H9 (cell line): ENCODE results near the gene CIART. TPM values are rescaled to one million over a fixed set of nuclear protein-coding genes. Genes with fewer than 3 reads are reported as not detected.
"Not testable (repeated sequence)": the region's sequence is repeated elsewhere in the genome, so short reads cannot be mapped to it uniquely, and the experiment has no call there.

ENCODE experiments used
- DNase-seq: peaks from one replicate; pipeline ENCODE4 v3.0.0-alpha.2; 2017
- H2AFZ ChIP-seq: one replicate; pipeline ENCODE4 v1.6.1; 2013; ENCODE audit warnings: mild to moderate bottlenecking, low read length, control low read depth, moderate library complexity
- H2AK5ac ChIP-seq: 2 replicates; pipeline ENCODE4 v1.6.1; 2013; ENCODE audit warnings: low read length, control low read depth, mixed read lengths; ENCODE audit not compliant: insufficient read length
- H2BK120ac ChIP-seq: one replicate; pipeline ENCODE4 v1.6.1; 2013; ENCODE audit warnings: low read depth, mild to moderate bottlenecking, low read length, control low read depth, inconsistent platforms; ENCODE audit not compliant: poor library complexity, severe bottlenecking
- H2BK12ac ChIP-seq: 2 replicates; pipeline ENCODE4 v1.6.1; 2013; ENCODE audit warnings: low read length, control low read depth, mixed read lengths, low read depth; ENCODE audit not compliant: insufficient read length
- H2BK15ac ChIP-seq: 2 replicates; pipeline ENCODE4 v1.6.1; 2013; ENCODE audit warnings: low read depth, low read length, control low read depth
- H2BK20ac ChIP-seq: one replicate; pipeline ENCODE4 v1.6.1; 2013; ENCODE audit warnings: low read depth, mild to moderate bottlenecking, low read length, control low read depth, inconsistent platforms; ENCODE audit not compliant: poor library complexity, severe bottlenecking
- H2BK5ac ChIP-seq: 2 replicates; pipeline ENCODE4 v1.6.1; 2013; ENCODE audit warnings: low read length, control low read depth, mixed read lengths; ENCODE audit not compliant: insufficient read length
- H3K14ac ChIP-seq: 2 replicates; pipeline ENCODE4 v1.6.1; 2013; ENCODE audit warnings: low read length, control low read depth; ENCODE audit not compliant: insufficient read depth
- H3K18ac ChIP-seq: 2 replicates; pipeline ENCODE4 v1.6.1; 2013; ENCODE audit warnings: low read depth, mild to moderate bottlenecking, mixed read lengths, low read length, control low read depth; ENCODE audit not compliant: insufficient read length
- H3K23ac ChIP-seq: 2 replicates; pipeline ENCODE4 v1.6.1; 2013; ENCODE audit warnings: low read length, control low read depth, mixed read lengths, low read depth; ENCODE audit not compliant: insufficient read length
- H3K23me2 ChIP-seq: 2 replicates; pipeline ENCODE4 v1.6.1; 2013; ENCODE audit warnings: low read depth, mild to moderate bottlenecking, mixed read lengths, low read length, control low read depth; ENCODE audit not compliant: insufficient read length, poor library complexity, severe bottlenecking
- H3K27ac ChIP-seq: 2 replicates; pipeline ENCODE4 v1.5.1; 2013; ENCODE audit warnings: low read length, control low read depth, mixed read lengths, low read depth; ENCODE audit not compliant: insufficient read length
- H3K27me3 ChIP-seq: 2 replicates; pipeline ENCODE4 v1.6.1; 2013; ENCODE audit warnings: low read length, control low read depth, inconsistent platforms; ENCODE audit not compliant: insufficient read depth
- H3K4ac ChIP-seq: 2 replicates; pipeline ENCODE4 v1.6.1; 2013; ENCODE audit warnings: low read depth, mild to moderate bottlenecking, control low read depth, inconsistent platforms, low read length, moderate library complexity
- H3K4me1 ChIP-seq: 2 replicates; pipeline ENCODE4 v1.6.1; 2013; ENCODE audit warnings: low read length, control low read depth, inconsistent platforms; ENCODE audit not compliant: insufficient read depth
- H3K4me2 ChIP-seq: 2 replicates; pipeline ENCODE4 v1.6.1; 2013; ENCODE audit warnings: low read length, control low read depth, mixed read lengths; ENCODE audit not compliant: insufficient read length, insufficient read depth
- H3K56ac ChIP-seq: 2 replicates; pipeline ENCODE4 v1.6.1; 2013; ENCODE audit warnings: low read depth, mild to moderate bottlenecking, mixed read lengths, low read length, control low read depth; ENCODE audit not compliant: insufficient read length
- H3K79me1 ChIP-seq: 2 replicates; pipeline ENCODE4 v1.6.1; 2013; ENCODE audit warnings: low read depth, mild to moderate bottlenecking, moderate library complexity, low read length, control low read depth, inconsistent platforms; ENCODE audit not compliant: insufficient read depth, poor library complexity, severe bottlenecking
- H3K79me2 ChIP-seq: 2 replicates; pipeline ENCODE4 v1.6.1; 2013; ENCODE audit warnings: low read length, control low read depth, inconsistent platforms; ENCODE audit not compliant: insufficient read depth
- H3K9ac ChIP-seq: 2 replicates; pipeline ENCODE4 v1.6.1; 2013; ENCODE audit warnings: low read length, control low read depth, mixed read lengths; ENCODE audit not compliant: insufficient read length; ENCODE audit errors: extremely low read depth
- H3K9me3 ChIP-seq: one replicate; pipeline ENCODE4 v1.6.1; 2013; ENCODE audit warnings: low read depth, low read length, inconsistent platforms; ENCODE audit not compliant: control insufficient read depth
- H3T11ph ChIP-seq: one replicate; pipeline ENCODE4 v1.6.1; 2013; ENCODE audit warnings: mild to moderate bottlenecking, low read length, control low read depth, inconsistent platforms
- H4K20me1 ChIP-seq: one replicate; pipeline ENCODE4 v1.6.1; 2013; ENCODE audit not compliant: control insufficient read depth, insufficient read length, insufficient read depth
- H4K5ac ChIP-seq: 2 replicates; pipeline ENCODE4 v1.6.1; 2013; ENCODE audit warnings: low read depth, mild to moderate bottlenecking, mixed read lengths, low read length, control low read depth; ENCODE audit not compliant: insufficient read length
- H4K8ac ChIP-seq: replicated peaks from 2 replicates; pipeline ENCODE4 v1.6.1; 2013; ENCODE audit warnings: low read length, control low read depth, mixed read lengths, low read depth; ENCODE audit not compliant: insufficient read length
- H4K91ac ChIP-seq: 2 replicates; pipeline ENCODE4 v1.6.1; 2013; ENCODE audit warnings: low read depth, mild to moderate bottlenecking, moderate library complexity, mixed read lengths, low read length, control low read depth; ENCODE audit not compliant: insufficient read length
- H3K27ac Mint-ChIP-seq, 3 experiments: 2 replicates in 2 of 3; 3 replicates in 1 of 3; pipeline ENCODE4 v1.8.0; 2020 to 2021; ENCODE audit warnings: mixed read lengths in 3 of 3, mild to moderate bottlenecking in 1 of 3, moderate library complexity in 1 of 3
- H3K27me3 Mint-ChIP-seq: 2 replicates; pipeline ENCODE4 v1.8.0; 2021; ENCODE audit warnings: low read depth, mild to moderate bottlenecking, moderate library complexity, mixed read lengths
- H3K36me3 Mint-ChIP-seq, 3 experiments: 2 replicates in 2 of 3; 3 replicates in 1 of 3; pipeline ENCODE4 v1.8.0; 2020 to 2021; ENCODE audit warnings: low read depth in 3 of 3, mixed read lengths in 3 of 3; ENCODE audit not compliant: insufficient read depth in 1 of 3
- H3K4me1 Mint-ChIP-seq, 2 experiments: 2 replicates each; pipeline ENCODE4 v1.8.0; 2020; ENCODE audit warnings: mixed read lengths in 2 of 2
- H3K4me3 Mint-ChIP-seq, 2 experiments: 2 replicates in 1 of 2; 3 replicates in 1 of 2; pipeline ENCODE4 v1.8.0; 2020 to 2021; ENCODE audit warnings: mild to moderate bottlenecking in 2 of 2, mixed read lengths in 2 of 2, moderate library complexity in 1 of 2
- H3K9me3 Mint-ChIP-seq, 2 experiments: 2 replicates in 1 of 2; 3 replicates in 1 of 2; pipeline ENCODE4 v1.8.0; 2020; ENCODE audit warnings: mild to moderate bottlenecking in 2 of 2, mixed read lengths in 2 of 2, moderate library complexity in 1 of 2
- WGBS: extraction: QIAGEN DNeasy Blood & Tissue Kit; methylation state at CpG from one replicate; pipeline ENCODE4 v1.1.7; 2013; ENCODE audit warnings: missing lambda C conversion rate, low lambda C conversion rate, mixed read lengths; ENCODE audit not compliant: insufficient read length; ENCODE audit errors: extremely low coverage; 5-methylcytosine and 5-hydroxymethylcytosine counted together
- total RNA-seq: library from RNA; stranded (reverse); gene quantifications from 2 replicates; pipeline ENCODE4 v1.2.1, GENCODE V29; 2021
- TF ChIP-seq, protein P1 (sequence below): fragments of 200-600 bp; sonication (generic); conservative IDR thresholded peaks from 3 replicates; pipeline ENCODE4 v1.8.0; 2021; ENCODE audit warnings: antibody characterized with exemption, mild to moderate bottlenecking

Gene CIART
- total RNA-seq, 1 experiment from 2014 or later = 15.6 TPM

DNA sequence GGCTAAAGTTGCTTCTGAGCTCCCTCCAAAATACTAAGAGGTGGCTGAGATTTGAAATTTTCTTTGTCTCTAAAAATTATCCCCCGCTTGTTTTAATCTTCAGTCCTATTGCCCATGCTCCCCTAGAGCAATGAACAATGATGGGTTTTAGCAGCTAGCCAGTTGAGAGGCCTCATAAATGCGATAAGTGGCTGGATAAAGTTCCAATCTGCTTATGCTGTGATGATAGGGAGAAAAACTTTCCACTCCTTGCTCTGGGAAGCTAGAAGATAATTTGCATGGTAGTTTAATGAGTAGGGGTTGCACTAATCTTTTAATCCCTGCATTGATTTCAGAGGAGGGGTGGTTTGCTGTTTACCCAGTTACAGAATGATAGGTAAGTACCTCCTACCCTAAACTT, 29.4 kb downstream of the CIART start:
- Histone ChIP-seq H3K56ac (no peak overlapping the region), H2BK20ac (no peak overlapping the region), H2BK5ac (no peak overlapping the region), H3K18ac (no peak overlapping the region), H2BK12ac (no peak overlapping the region), H2AK5ac (no peak overlapping the region), H3K23ac (no peak overlapping the region), H4K20me1 (no peaks in the 10 kb centered on the region), H3K4me1 (no peaks in the 10 kb centered on the region), H3K9me3 (no peaks in the 10 kb centered on the region), H3K27ac (no peak overlapping the region), H3K79me2 (no peaks in the 10 kb centered on the region), H2BK15ac (no peak overlapping the region), H3K79me1 (no peaks in the 10 kb centered on the region), H3K27me3 (no peaks in the 10 kb centered on the region), H3K14ac (no peak overlapping the region), H4K8ac (no peak overlapping the region), H3K4me2 (no peak overlapping the region), H3T11ph (no peak overlapping the region), H3K23me2 (no peaks in the 10 kb centered on the region), H3K4ac (no peak overlapping the region), H2AFZ (no peak overlapping the region), H4K91ac (no peak overlapping the region), H2BK120ac (no peak overlapping the region), H3K9ac (no peak overlapping the region), H4K5ac (no peak overlapping the region)
- no peaks in the 10 kb centered on the region for H3K27me3 Mint-ChIP-seq
- peak overlapping the region in 1 of 3 experiments; percentile 2; a peak in 1 of 7 replicates for H3K27ac Mint-ChIP-seq
- no peaks in the 10 kb centered on the region; a peak in 1 of 5 replicates for H3K9me3 Mint-ChIP-seq
- H3K4me1 Mint-ChIP-seq = peaks cover 0 to 2% of the 10 kb centered on the region in 2 experiments; a peak in 1 of 4 replicates
- DNase-seq = no peak
- TF ChIP-seq, protein P1, sequence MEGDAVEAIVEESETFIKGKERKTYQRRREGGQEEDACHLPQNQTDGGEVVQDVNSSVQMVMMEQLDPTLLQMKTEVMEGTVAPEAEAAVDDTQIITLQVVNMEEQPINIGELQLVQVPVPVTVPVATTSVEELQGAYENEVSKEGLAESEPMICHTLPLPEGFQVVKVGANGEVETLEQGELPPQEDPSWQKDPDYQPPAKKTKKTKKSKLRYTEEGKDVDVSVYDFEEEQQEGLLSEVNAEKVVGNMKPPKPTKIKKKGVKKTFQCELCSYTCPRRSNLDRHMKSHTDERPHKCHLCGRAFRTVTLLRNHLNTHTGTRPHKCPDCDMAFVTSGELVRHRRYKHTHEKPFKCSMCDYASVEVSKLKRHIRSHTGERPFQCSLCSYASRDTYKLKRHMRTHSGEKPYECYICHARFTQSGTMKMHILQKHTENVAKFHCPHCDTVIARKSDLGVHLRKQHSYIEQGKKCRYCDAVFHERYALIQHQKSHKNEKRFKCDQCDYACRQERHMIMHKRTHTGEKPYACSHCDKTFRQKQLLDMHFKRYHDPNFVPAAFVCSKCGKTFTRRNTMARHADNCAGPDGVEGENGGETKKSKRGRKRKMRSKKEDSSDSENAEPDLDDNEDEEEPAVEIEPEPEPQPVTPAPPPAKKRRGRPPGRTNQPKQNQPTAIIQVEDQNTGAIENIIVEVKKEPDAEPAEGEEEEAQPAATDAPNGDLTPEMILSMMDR = no peak
- no CpG with 5 or more reads among the region's 2 CpGs for WGBS
- peaks cover 14 to 25% (median 21%) of the 10 kb centered on the region in 3 experiments; a peak in 6 of 7 replicates for H3K36me3 Mint-ChIP-seq
- H3K4me3 Mint-ChIP-seq = no peak overlapping the region

DNA sequence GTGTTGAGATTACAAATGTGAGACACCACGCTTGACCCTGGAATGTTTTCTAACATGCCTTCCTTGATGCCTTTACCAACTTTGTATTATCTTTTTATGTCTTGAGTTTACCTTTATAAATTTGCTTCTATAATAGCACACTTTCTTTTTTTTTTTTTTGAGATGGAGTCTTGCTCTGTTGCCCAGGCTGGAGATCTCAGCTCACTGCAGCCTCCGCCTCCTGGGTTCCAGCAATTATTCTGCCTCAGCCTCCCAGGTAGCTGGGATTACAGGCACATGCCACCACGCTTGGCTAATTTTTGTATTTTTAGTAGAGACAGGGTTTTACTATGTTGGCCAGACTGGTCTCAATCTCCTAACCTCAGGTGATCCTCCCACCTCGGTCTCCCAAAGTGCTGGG, 32.3 kb downstream of the CIART start:
- not testable (repeated sequence) for H2BK5ac ChIP-seq, H3T11ph ChIP-seq, H3K9me3 Mint-ChIP-seq, H3K79me2 ChIP-seq, H4K5ac ChIP-seq, H3K18ac ChIP-seq, H3K27ac Mint-ChIP-seq, H3K79me1 ChIP-seq, H3K9ac ChIP-seq, H2BK15ac ChIP-seq, H2BK20ac ChIP-seq, H3K23me2 ChIP-seq, DNase-seq, H2AFZ ChIP-seq, H2BK12ac ChIP-seq, H3K27me3 ChIP-seq, H3K4me2 ChIP-seq, H3K9me3 ChIP-seq, H3K27ac ChIP-seq, H3K14ac ChIP-seq, H2BK120ac ChIP-seq, H2AK5ac ChIP-seq, H3K56ac ChIP-seq, H3K27me3 Mint-ChIP-seq, H3K4me1 Mint-ChIP-seq, H3K4me3 Mint-ChIP-seq, H3K36me3 Mint-ChIP-seq, H4K8ac ChIP-seq, H3K23ac ChIP-seq, H4K91ac ChIP-seq, H3K4me1 ChIP-seq, H3K4ac ChIP-seq, H4K20me1 ChIP-seq
- WGBS = no CpG with 5 or more reads among the region's 4 CpGs
